WTC11 (cell line): Measurements from ENCODE around the gene NPAS3. TPM values are rescaled to one million over a fixed set of nuclear protein-coding genes. Genes with fewer than 3 reads are reported as not detected.

Experiments
- ATAC-seq: fragments of 200-7000 bp; cut with Tn5 transposase; 2 replicates; pipeline ENCODE4 v1.10.0; 2021; ENCODE audit warnings: mild to moderate bottlenecking, moderate library complexity
- CTCF ChIA-PET: fragments of 300-600 bp; sonication (Branson Sonifier 250); formaldehyde crosslinking; loops from one replicate; lab custom pipeline; 2021; ENCODE audit warnings: antibody characterized with exemption; lab: Charles Lee
- POLR2A ChIA-PET: fragments of 350-600 bp; sonication (Branson Sonifier 250); formaldehyde crosslinking; loops from one replicate; lab custom pipeline; 2021; ENCODE audit warnings: antibody characterized with exemption; lab: Charles Lee
- DNase-seq: peaks from one replicate; pipeline ENCODE4 v3.0.0; 2021; ENCODE audit warnings: low spot score
- H3K27ac Mint-ChIP-seq: 2 replicates; pipeline ENCODE4 v1.8.0; 2021; ENCODE audit warnings: mixed read lengths
- H3K27me3 Mint-ChIP-seq: 2 replicates; pipeline ENCODE4 v1.8.0; 2021; ENCODE audit warnings: low read depth, mild to moderate bottlenecking, moderate library complexity, mixed read lengths
- H3K36me3 Mint-ChIP-seq: 2 replicates; pipeline ENCODE4 v1.8.0; 2021; ENCODE audit warnings: mixed read lengths
- H3K4me1 Mint-ChIP-seq: 2 replicates; pipeline ENCODE4 v1.8.0; 2022; ENCODE audit warnings: mixed read lengths
- H3K4me3 Mint-ChIP-seq: 2 replicates; pipeline ENCODE4 v1.8.0; 2021; ENCODE audit warnings: mild to moderate bottlenecking, moderate library complexity, mixed read lengths
- H3K9me3 Mint-ChIP-seq: 2 replicates; pipeline ENCODE4 v1.8.0; 2021; ENCODE audit warnings: mixed read lengths
- CBFB ChIP-seq: sonication (generic); formaldehyde crosslinking; IDR thresholded peaks from 2 replicates; pipeline ENCODE4 v1.8.1; 2022; ENCODE audit warnings: mild to moderate bottlenecking, low read depth, missing genetic modification reagents
- EMX1 ChIP-seq: fragments of 250-450 bp; sonication (Bioruptor Pico); IDR thresholded peaks from 2 replicates; pipeline ENCODE4 v1.8.0; 2021; ENCODE audit warnings: mild to moderate bottlenecking
- FOXK1 ChIP-seq: sonication (generic); formaldehyde crosslinking; IDR thresholded peaks from 2 replicates; pipeline ENCODE4 v1.8.0; 2022; ENCODE audit warnings: mild to moderate bottlenecking, moderate library complexity, missing genetic modification reagents
- MXD4 ChIP-seq: fragments of 250-450 bp; sonication (Bioruptor Pico); IDR thresholded peaks from 2 replicates; pipeline ENCODE4 v1.8.0; 2021; ENCODE audit warnings: mild to moderate bottlenecking, moderate library complexity, borderline replicate concordance
- MYBL2 ChIP-seq: sonication (generic); formaldehyde crosslinking; IDR thresholded peaks from 2 replicates; pipeline ENCODE4 v1.8.1; 2023; ENCODE audit warnings: mild to moderate bottlenecking, moderate library complexity, missing genetic modification reagents
- NFYB ChIP-seq: sonication (generic); formaldehyde crosslinking; conservative IDR thresholded peaks from 2 replicates; pipeline ENCODE4 v1.8.0; 2022; ENCODE audit warnings: low read depth, missing genetic modification reagents
- NR3C1 ChIP-seq: sonication (generic); formaldehyde crosslinking; conservative IDR thresholded peaks from 2 replicates; pipeline ENCODE4 v1.8.1; 2023; ENCODE audit warnings: low read depth, mild to moderate bottlenecking, missing genetic modification reagents
- SP1 ChIP-seq: sonication (generic); formaldehyde crosslinking; conservative IDR thresholded peaks from 2 replicates; pipeline ENCODE4 v1.8.1; 2022; ENCODE audit warnings: missing genetic modification reagents
- TCF7 ChIP-seq: sonication (generic); formaldehyde crosslinking; IDR thresholded peaks from 2 replicates; pipeline ENCODE4 v1.8.0; 2022; ENCODE audit warnings: mild to moderate bottlenecking, low read depth, missing genetic modification reagents, moderate library complexity
- TEAD4 ChIP-seq: sonication (generic); formaldehyde crosslinking; IDR thresholded peaks from 2 replicates; pipeline ENCODE4 v1.8.0; 2022; ENCODE audit warnings: mild to moderate bottlenecking, missing genetic modification reagents
- ZNF263 ChIP-seq: sonication (generic); formaldehyde crosslinking; IDR thresholded peaks from 2 replicates; pipeline ENCODE4 v1.8.1; 2022; ENCODE audit warnings: low read depth, mild to moderate bottlenecking, moderate library complexity, missing genetic modification reagents
- ZNF317 ChIP-seq: sonication (generic); formaldehyde crosslinking; IDR thresholded peaks from 2 replicates; pipeline ENCODE4 v1.8.1; 2023; ENCODE audit warnings: low read depth, mild to moderate bottlenecking, moderate library complexity, missing genetic modification reagents, borderline replicate concordance
- ZNF416 ChIP-seq: fragments of 250-450 bp; sonication (Bioruptor Pico); IDR thresholded peaks from 2 replicates; pipeline ENCODE4 v1.9.0; 2021; ENCODE audit warnings: mild to moderate bottlenecking, inconsistent platforms
- total RNA-seq: library from RNA; stranded (reverse); gene quantifications from 3 replicates; pipeline ENCODE4 v1.2.3, GENCODE V29; 2021
- TF ChIP-seq, protein P1 (sequence below): sonication (generic); formaldehyde crosslinking; conservative IDR thresholded peaks from 2 replicates; pipeline ENCODE4 v1.8.1; 2023; ENCODE audit warnings: mild to moderate bottlenecking, low read depth, missing genetic modification reagents, moderate library complexity
- TF ChIP-seq, protein P2 (sequence below): sonication (generic); formaldehyde crosslinking; IDR thresholded peaks from 2 replicates; pipeline ENCODE4 v1.8.1; 2022; ENCODE audit warnings: low read depth, mild to moderate bottlenecking, moderate library complexity, missing genetic modification reagents, borderline replicate concordance
- TF ChIP-seq, protein P3 (sequence below): sonication (generic); formaldehyde crosslinking; IDR thresholded peaks from 2 replicates; pipeline ENCODE4 v1.8.1; 2023; ENCODE audit warnings: mild to moderate bottlenecking, missing genetic modification reagents, borderline replicate concordance
- TF ChIP-seq, protein P4 (sequence below): sonication (generic); formaldehyde crosslinking; IDR thresholded peaks from 2 replicates; pipeline ENCODE4 v1.8.1; 2022; ENCODE audit warnings: missing genetic modification reagents, borderline replicate concordance
- TF ChIP-seq, protein P5 (sequence below): sonication (generic); formaldehyde crosslinking; IDR thresholded peaks from 2 replicates; pipeline ENCODE4 v1.8.1; 2023; ENCODE audit warnings: mild to moderate bottlenecking, moderate library complexity, missing genetic modification reagents

NPAS3 gene
- total RNA-seq, 1 experiment from 2014 or later, result 3.2 TPM

DNA sequence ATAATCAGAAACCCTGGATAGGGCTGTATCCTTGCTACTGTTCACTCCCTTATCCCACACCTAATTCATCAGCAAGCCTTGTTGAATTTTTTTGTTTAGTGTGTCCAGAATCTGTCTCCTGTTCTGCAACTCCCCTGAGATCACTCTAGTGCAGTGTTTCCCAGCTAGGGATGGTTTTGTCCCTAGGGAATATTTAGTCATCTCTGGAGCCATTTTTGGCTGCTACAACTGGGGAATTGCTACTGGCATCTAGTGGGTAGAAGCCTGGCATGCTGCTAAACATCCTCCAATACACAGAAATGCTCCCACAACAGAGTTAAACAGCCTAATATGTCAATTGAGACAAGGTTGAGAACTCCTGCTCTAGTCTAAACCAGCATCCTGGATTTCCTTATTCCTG is 248.0 kb downstream of the NPAS3 start:
- H3K36me3 Mint-ChIP-seq, result no peaks in the 10 kb centered on the region
- H3K4me1 Mint-ChIP-seq, result no peaks in the 10 kb centered on the region
- POLR2A ChIA-PET, result no interaction called here
- ATAC-seq (no peak), DNase-seq (no peak)
- no peaks in the 10 kb centered on the region for H3K9me3 Mint-ChIP-seq
- H3K27ac Mint-ChIP-seq, result no peak overlapping the region
- no peak for TF ChIP-seq MYBL2 (CRISPR knock-in tag)
- TF ChIP-seq, protein P1, sequence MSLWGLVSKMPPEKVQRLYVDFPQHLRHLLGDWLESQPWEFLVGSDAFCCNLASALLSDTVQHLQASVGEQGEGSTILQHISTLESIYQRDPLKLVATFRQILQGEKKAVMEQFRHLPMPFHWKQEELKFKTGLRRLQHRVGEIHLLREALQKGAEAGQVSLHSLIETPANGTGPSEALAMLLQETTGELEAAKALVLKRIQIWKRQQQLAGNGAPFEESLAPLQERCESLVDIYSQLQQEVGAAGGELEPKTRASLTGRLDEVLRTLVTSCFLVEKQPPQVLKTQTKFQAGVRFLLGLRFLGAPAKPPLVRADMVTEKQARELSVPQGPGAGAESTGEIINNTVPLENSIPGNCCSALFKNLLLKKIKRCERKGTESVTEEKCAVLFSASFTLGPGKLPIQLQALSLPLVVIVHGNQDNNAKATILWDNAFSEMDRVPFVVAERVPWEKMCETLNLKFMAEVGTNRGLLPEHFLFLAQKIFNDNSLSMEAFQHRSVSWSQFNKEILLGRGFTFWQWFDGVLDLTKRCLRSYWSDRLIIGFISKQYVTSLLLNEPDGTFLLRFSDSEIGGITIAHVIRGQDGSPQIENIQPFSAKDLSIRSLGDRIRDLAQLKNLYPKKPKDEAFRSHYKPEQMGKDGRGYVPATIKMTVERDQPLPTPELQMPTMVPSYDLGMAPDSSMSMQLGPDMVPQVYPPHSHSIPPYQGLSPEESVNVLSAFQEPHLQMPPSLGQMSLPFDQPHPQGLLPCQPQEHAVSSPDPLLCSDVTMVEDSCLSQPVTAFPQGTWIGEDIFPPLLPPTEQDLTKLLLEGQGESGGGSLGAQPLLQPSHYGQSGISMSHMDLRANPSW (CRISPR knock-in tag), result no peak
- TF ChIP-seq MXD4 (CRISPR knock-in tag), result no peak
- TF ChIP-seq, protein P2, sequence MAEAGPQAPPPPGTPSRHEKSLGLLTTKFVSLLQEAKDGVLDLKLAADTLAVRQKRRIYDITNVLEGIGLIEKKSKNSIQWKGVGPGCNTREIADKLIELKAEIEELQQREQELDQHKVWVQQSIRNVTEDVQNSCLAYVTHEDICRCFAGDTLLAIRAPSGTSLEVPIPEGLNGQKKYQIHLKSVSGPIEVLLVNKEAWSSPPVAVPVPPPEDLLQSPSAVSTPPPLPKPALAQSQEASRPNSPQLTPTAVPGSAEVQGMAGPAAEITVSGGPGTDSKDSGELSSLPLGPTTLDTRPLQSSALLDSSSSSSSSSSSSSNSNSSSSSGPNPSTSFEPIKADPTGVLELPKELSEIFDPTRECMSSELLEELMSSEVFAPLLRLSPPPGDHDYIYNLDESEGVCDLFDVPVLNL (CRISPR knock-in tag), result no peak
- TF ChIP-seq SP1, result no peak
- no peak for TF ChIP-seq ZNF317 (CRISPR knock-in tag)
- TF ChIP-seq TCF7 (CRISPR knock-in tag), result no peak
- CTCF ChIA-PET, result interaction anchor here (1.7 kb wide), 1 partner anchor 1136 kb away, joined by 3 read pairs; no protein-coding TSS in a partner anchor
- no peak overlapping the region for H3K4me3 Mint-ChIP-seq
- no peaks in the 10 kb centered on the region for H3K27me3 Mint-ChIP-seq

DNA sequence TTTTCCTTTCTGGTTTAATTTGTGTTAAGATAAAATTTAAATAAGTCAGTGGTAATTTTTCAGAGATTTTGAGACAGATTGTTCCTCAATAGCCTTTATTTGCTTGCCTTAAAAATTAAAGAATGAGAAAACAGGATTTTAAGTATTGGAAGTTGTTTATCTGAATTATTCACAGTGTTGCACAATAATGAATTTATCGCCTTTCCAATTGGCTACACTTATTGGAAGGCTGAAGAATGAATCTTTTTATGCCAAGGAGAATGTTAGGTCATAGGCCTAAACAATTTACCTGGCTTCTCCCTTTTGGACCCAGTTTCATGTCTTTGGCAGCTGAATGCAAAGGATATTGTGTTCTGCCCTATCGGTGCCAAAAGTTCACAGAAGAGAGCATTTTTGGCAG is 250.2 kb downstream of the NPAS3 start:
- DNase-seq, result no peak
- ATAC-seq, result no peak
- Mint-ChIP-seq H3K4me3 (no peak overlapping the region), H3K4me1 (no peaks in the 10 kb centered on the region), H3K27ac (no peak overlapping the region), H3K36me3 (no peaks in the 10 kb centered on the region), H3K27me3 (no peaks in the 10 kb centered on the region), H3K9me3 (no peaks in the 10 kb centered on the region)
- CTCF ChIA-PET, result no interaction called here
- POLR2A ChIA-PET, result no interaction called here
- TF ChIP-seq EMX1 (no peak), CBFB (CRISPR knock-in tag) (no peak), NR3C1 (CRISPR knock-in tag) (no peak)

DNA sequence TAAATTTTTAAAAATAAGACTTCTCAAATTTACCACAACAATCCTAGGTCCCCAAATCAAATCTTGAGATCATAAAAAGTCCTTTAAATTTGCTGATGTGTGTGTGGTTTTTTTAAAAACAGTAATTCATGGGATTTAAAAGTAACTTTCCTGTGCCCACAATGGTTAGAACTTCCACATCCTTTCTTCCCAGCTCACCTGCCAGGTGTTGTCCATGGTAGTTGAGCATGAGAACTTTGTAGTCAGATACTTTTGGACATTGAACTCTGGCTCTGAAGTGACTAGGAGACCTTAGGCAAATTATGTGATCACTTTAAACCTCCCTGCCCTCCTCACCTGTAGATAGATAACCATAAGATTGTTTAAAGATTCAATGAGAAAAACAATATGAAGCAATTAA is 253.2 kb downstream of the NPAS3 start:
- no peak for DNase-seq
- Mint-ChIP-seq H3K4me3 (no peak overlapping the region), H3K27me3 (no peaks in the 10 kb centered on the region), H3K9me3 (no peaks in the 10 kb centered on the region), H3K27ac (no peak overlapping the region), H3K36me3 (no peaks in the 10 kb centered on the region), H3K4me1 (no peaks in the 10 kb centered on the region)
- ChIA-PET CTCF (no interaction called here), POLR2A (no interaction called here)
- no peak for ATAC-seq
- TF ChIP-seq ZNF416 (CRISPR knock-in tag) (no peak), NFYB (CRISPR knock-in tag) (no peak), FOXK1 (no peak), TEAD4 (CRISPR knock-in tag) (no peak), ZNF263 (CRISPR knock-in tag) (no peak), MXD4 (CRISPR knock-in tag) (no peak), EMX1 (no peak)
- TF ChIP-seq, protein P3, sequence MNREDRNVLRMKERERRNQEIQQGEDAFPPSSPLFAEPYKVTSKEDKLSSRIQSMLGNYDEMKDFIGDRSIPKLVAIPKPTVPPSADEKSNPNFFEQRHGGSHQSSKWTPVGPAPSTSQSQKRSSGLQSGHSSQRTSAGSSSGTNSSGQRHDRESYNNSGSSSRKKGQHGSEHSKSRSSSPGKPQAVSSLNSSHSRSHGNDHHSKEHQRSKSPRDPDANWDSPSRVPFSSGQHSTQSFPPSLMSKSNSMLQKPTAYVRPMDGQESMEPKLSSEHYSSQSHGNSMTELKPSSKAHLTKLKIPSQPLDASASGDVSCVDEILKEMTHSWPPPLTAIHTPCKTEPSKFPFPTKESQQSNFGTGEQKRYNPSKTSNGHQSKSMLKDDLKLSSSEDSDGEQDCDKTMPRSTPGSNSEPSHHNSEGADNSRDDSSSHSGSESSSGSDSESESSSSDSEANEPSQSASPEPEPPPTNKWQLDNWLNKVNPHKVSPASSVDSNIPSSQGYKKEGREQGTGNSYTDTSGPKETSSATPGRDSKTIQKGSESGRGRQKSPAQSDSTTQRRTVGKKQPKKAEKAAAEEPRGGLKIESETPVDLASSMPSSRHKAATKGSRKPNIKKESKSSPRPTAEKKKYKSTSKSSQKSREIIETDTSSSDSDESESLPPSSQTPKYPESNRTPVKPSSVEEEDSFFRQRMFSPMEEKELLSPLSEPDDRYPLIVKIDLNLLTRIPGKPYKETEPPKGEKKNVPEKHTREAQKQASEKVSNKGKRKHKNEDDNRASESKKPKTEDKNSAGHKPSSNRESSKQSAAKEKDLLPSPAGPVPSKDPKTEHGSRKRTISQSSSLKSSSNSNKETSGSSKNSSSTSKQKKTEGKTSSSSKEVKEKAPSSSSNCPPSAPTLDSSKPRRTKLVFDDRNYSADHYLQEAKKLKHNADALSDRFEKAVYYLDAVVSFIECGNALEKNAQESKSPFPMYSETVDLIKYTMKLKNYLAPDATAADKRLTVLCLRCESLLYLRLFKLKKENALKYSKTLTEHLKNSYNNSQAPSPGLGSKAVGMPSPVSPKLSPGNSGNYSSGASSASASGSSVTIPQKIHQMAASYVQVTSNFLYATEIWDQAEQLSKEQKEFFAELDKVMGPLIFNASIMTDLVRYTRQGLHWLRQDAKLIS, result no peak
- TF ChIP-seq, protein P4, sequence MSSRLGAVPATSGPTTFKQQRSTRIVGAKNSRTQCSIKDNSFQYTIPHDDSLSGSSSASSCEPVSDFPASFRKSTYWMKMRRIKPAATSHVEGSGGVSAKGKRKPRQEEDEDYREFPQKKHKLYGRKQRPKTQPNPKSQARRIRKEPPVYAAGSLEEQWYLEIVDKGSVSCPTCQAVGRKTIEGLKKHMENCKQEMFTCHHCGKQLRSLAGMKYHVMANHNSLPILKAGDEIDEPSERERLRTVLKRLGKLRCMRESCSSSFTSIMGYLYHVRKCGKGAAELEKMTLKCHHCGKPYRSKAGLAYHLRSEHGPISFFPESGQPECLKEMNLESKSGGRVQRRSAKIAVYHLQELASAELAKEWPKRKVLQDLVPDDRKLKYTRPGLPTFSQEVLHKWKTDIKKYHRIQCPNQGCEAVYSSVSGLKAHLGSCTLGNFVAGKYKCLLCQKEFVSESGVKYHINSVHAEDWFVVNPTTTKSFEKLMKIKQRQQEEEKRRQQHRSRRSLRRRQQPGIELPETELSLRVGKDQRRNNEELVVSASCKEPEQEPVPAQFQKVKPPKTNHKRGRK (CRISPR knock-in tag), result no peak
- TF ChIP-seq, protein P5, sequence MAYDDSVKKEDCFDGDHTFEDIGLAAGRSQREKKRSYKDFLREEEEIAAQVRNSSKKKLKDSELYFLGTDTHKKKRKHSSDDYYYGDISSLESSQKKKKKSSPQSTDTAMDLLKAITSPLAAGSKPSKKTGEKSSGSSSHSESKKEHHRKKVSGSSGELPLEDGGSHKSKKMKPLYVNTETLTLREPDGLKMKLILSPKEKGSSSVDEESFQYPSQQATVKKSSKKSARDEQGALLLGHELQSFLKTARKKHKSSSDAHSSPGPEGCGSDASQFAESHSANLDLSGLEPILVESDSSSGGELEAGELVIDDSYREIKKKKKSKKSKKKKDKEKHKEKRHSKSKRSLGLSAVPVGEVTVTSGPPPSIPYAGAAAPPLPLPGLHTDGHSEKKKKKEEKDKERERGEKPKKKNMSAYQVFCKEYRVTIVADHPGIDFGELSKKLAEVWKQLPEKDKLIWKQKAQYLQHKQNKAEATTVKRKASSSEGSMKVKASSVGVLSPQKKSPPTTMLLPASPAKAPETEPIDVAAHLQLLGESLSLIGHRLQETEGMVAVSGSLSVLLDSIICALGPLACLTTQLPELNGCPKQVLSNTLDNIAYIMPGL, result no peak
